ENCODE measurements around the gene CCDC92. TPM values are rescaled to one million over a fixed set of nuclear protein-coding genes. Genes with fewer than 3 reads are reported as not detected.

The CCDC92 gene
- polyA plus RNA-seq, 1 of the 3 experiments (the other 2 are of a cell fraction): 53.5 TPM

DNA sequence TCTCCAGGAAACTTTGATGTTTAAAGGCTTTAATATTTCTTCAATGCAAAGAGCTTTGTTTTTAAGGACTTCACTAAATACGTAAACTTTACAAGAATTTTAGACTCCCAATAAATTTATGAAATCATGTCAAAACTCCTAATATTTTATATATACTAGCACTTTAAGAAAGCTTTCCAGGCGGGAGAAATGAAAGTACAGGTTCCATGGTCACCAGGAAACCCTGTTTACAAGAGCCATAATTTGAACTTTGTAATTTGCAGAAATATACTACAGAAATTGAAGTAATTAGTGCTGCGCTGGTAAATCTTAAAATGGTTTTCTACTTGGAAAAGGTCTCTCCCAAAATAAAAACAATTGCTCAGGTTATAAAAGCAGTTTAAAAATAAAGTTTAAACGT lies 8.8 kb downstream of the CCDC92 start:
- H3K79me2 ChIP-seq (ENCODE audit: insufficient read depth): peaks cover 80% of the 10 kb centered on the region
- H3K9me3 ChIP-seq: no peaks in the 10 kb centered on the region
- no peak for DNase-seq
- CTCF ChIA-PET: interaction anchor here (1.5 kb wide), 1 partner anchor 17 kb away, joined by 3 read pairs; no protein-coding TSS in a partner anchor
- H3K36me3 ChIP-seq (replicated peaks in 1 of 2; ENCODE audit: control insufficient read depth in 1 of 2, insufficient read depth in 2 of 2, low read length in 1 of 2): peaks cover 8 to 16% of the 10 kb centered on the region in 2 experiments
- no peak overlapping the region for H3K9ac ChIP-seq
- 95% methylated on average over 4 of the region's 4 CpGs for WGBS (ENCODE audit: low lambda C conversion rate)
- H3K4me3 ChIP-seq (ENCODE audit: low read depth in 2 of 2, low read length in 1 of 2): no peak overlapping the region
- no peak for TF ChIP-seq NFIC (IDR thresholded peaks at IDR 0.05; ENCODE audit: borderline replicate concordance)
- TF ChIP-seq FOXM1 (IDR thresholded peaks at IDR 0.05; ENCODE audit: low read depth): no peak
- TF ChIP-seq ELF1 (IDR thresholded peaks at IDR 0.05): no peak
- no peak for TF ChIP-seq CHD2 (IDR thresholded peaks at IDR 0.05; ENCODE audit: low read length, partially characterized antibody)
- TF ChIP-seq TAF1 (IDR thresholded peaks at IDR 0.05; ENCODE audit: borderline replicate concordance, low read depth, low read length): no peak
- TF ChIP-seq FOXJ3 (CRISPR knock-in tag; IDR thresholded peaks at IDR 0.05): no peak
- TF ChIP-seq, protein P1, sequence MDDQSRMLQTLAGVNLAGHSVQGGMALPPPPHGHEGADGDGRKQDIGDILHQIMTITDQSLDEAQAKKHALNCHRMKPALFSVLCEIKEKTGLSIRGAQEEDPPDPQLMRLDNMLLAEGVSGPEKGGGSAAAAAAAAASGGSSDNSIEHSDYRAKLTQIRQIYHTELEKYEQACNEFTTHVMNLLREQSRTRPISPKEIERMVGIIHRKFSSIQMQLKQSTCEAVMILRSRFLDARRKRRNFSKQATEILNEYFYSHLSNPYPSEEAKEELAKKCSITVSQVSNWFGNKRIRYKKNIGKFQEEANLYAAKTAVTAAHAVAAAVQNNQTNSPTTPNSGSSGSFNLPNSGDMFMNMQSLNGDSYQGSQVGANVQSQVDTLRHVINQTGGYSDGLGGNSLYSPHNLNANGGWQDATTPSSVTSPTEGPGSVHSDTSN (IDR thresholded peaks at IDR 0.05): no peak
- TF ChIP-seq TCF12 (IDR thresholded peaks at IDR 0.05): no peak
- TF ChIP-seq, protein P2, sequence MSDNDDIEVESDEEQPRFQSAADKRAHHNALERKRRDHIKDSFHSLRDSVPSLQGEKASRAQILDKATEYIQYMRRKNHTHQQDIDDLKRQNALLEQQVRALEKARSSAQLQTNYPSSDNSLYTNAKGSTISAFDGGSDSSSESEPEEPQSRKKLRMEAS (IDR thresholded peaks at IDR 0.05; ENCODE audit: low read depth): no peak
- no peak for TF ChIP-seq MEF2A (IDR thresholded peaks at IDR 0.05; ENCODE audit: borderline replicate concordance, low read depth)
- TF ChIP-seq FOSL2 (IDR thresholded peaks at IDR 0.05; ENCODE audit: borderline replicate concordance, low read depth): no peak
- no peak for TF ChIP-seq NRF1 (IDR thresholded peaks at IDR 0.05; ENCODE audit: low read depth, low read length)
- TF ChIP-seq, protein P3, sequence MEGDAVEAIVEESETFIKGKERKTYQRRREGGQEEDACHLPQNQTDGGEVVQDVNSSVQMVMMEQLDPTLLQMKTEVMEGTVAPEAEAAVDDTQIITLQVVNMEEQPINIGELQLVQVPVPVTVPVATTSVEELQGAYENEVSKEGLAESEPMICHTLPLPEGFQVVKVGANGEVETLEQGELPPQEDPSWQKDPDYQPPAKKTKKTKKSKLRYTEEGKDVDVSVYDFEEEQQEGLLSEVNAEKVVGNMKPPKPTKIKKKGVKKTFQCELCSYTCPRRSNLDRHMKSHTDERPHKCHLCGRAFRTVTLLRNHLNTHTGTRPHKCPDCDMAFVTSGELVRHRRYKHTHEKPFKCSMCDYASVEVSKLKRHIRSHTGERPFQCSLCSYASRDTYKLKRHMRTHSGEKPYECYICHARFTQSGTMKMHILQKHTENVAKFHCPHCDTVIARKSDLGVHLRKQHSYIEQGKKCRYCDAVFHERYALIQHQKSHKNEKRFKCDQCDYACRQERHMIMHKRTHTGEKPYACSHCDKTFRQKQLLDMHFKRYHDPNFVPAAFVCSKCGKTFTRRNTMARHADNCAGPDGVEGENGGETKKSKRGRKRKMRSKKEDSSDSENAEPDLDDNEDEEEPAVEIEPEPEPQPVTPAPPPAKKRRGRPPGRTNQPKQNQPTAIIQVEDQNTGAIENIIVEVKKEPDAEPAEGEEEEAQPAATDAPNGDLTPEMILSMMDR (IDR thresholded peaks at IDR 0.05): no peak
- TF ChIP-seq POLR2AphosphoS5 (IDR thresholded peaks at IDR 0.05; ENCODE audit: low read depth, low read length): no peak
- no peak for TF ChIP-seq RXRA (IDR thresholded peaks at IDR 0.05; ENCODE audit: borderline replicate concordance, low read depth)
- TF ChIP-seq JUND (IDR thresholded peaks at IDR 0.05): no peak
- TF ChIP-seq, protein P4, sequence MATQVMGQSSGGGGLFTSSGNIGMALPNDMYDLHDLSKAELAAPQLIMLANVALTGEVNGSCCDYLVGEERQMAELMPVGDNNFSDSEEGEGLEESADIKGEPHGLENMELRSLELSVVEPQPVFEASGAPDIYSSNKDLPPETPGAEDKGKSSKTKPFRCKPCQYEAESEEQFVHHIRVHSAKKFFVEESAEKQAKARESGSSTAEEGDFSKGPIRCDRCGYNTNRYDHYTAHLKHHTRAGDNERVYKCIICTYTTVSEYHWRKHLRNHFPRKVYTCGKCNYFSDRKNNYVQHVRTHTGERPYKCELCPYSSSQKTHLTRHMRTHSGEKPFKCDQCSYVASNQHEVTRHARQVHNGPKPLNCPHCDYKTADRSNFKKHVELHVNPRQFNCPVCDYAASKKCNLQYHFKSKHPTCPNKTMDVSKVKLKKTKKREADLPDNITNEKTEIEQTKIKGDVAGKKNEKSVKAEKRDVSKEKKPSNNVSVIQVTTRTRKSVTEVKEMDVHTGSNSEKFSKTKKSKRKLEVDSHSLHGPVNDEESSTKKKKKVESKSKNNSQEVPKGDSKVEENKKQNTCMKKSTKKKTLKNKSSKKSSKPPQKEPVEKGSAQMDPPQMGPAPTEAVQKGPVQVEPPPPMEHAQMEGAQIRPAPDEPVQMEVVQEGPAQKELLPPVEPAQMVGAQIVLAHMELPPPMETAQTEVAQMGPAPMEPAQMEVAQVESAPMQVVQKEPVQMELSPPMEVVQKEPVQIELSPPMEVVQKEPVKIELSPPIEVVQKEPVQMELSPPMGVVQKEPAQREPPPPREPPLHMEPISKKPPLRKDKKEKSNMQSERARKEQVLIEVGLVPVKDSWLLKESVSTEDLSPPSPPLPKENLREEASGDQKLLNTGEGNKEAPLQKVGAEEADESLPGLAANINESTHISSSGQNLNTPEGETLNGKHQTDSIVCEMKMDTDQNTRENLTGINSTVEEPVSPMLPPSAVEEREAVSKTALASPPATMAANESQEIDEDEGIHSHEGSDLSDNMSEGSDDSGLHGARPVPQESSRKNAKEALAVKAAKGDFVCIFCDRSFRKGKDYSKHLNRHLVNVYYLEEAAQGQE (IDR thresholded peaks at IDR 0.05; ENCODE audit: low read depth, low read length): no peak
- POLR2A ChIA-PET: no interaction called here
- H3K4me1 ChIP-seq (ENCODE audit: control insufficient read depth in 1 of 2, insufficient read depth in 2 of 2, low read depth in 1 of 2, low read length in 1 of 2): peaks cover 6 to 19% of the 10 kb centered on the region in 2 experiments; a peak in 3 of 4 replicates
- H3K27ac ChIP-seq (ENCODE audit: low read depth in 2 of 2, low read length in 1 of 2): no peak overlapping the region
- peaks cover 24% of the 10 kb centered on the region for H4K20me1 ChIP-seq (ENCODE audit: insufficient read depth)
- peaks cover 8% of the 10 kb centered on the region for H3F3A ChIP-seq (replicated peaks; ENCODE audit: insufficient read depth)
- H3K27me3 ChIP-seq (ENCODE audit: insufficient read depth): no peaks in the 10 kb centered on the region
- no peak overlapping the region for H3K4me2 ChIP-seq
- H3K9me2 ChIP-seq: no peaks in the 10 kb centered on the region
- no peak overlapping the region for H2AFZ ChIP-seq (ENCODE audit: low read depth)

Measured in SK-N-SH (cell line).